Measurements from ENCODE around the gene NME3. TPM values are rescaled to one million over a fixed set of nuclear protein-coding genes. Genes with fewer than 3 reads are reported as not detected.

NME3 gene
- total RNA-seq, 1 donor from 2014 or later, result 56.9 TPM

DNA sequence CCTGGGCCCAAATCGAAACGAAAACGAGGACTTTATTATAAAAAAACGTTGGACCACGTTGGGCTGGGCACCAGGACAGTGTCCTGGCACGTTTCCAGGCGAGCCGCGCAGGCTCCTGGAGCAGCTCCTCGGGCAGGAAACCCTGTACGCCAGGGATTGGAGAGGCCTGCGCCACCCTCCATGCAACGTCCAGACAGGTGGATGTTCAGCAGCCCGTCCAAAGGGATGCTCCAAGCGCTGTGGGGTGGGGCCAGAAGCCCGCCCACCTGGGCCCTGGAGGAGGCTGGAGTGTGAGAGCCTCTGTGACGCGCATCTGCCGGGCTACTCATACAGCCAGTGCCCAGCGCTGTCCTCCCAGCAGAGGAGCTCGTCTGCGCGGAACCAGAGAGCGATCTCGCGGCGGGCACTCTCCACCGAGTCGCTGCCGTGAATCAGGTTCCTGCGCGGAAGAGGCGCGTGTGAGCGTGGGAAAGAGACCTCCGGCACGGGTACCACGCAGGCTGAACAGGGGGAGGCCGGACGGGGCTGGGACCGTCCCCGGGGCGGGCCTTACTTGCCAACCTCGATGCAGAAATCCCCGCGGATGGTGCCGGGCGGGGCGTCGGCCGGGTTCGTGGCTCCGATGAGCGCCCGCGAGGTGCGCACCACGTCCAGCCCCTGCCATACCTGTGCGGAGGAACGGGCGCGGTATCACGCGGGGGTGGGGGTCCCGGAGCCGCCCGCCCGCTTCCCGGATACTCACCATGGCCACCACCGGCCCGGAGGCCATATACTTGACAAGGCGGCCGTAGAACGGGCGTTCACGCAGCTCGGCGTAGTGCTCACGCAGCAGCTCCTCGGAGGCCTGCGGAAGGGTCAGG lies 785 bp downstream of the NME3 start:
- H3K36me3 ChIP-seq (ENCODE audit: control insufficient read depth, insufficient read depth, low read length), result peaks cover 25% of the 10 kb centered on the region
- peak; percentile 65 for DNase-seq (ENCODE audit: low read depth)

GRCh38 chr16:1769402-1770300 lies 1.7 kb downstream of the NME3 start:
- Histone ChIP-seq H3K4me3 (ENCODE audit: low read depth, low read length) (no peak overlapping the region), H3K36me3 (ENCODE audit: control insufficient read depth, insufficient read depth, low read length) (peaks cover 30% of the 10 kb centered on the region), H3K27me3 (ENCODE audit: control insufficient read depth, insufficient read depth, low read length) (no peaks in the 10 kb centered on the region)
- no peak for DNase-seq (ENCODE audit: low read depth)
- FAIRE-seq, result no peak
- TF ChIP-seq, protein P1, sequence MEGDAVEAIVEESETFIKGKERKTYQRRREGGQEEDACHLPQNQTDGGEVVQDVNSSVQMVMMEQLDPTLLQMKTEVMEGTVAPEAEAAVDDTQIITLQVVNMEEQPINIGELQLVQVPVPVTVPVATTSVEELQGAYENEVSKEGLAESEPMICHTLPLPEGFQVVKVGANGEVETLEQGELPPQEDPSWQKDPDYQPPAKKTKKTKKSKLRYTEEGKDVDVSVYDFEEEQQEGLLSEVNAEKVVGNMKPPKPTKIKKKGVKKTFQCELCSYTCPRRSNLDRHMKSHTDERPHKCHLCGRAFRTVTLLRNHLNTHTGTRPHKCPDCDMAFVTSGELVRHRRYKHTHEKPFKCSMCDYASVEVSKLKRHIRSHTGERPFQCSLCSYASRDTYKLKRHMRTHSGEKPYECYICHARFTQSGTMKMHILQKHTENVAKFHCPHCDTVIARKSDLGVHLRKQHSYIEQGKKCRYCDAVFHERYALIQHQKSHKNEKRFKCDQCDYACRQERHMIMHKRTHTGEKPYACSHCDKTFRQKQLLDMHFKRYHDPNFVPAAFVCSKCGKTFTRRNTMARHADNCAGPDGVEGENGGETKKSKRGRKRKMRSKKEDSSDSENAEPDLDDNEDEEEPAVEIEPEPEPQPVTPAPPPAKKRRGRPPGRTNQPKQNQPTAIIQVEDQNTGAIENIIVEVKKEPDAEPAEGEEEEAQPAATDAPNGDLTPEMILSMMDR (IDR thresholded peaks at IDR 0.05; ENCODE audit: insufficient read depth, low read length, severe bottlenecking), result no peak

More for the DNA sequence above, 785 bp downstream of the NME3 start:
- H3K4me3 ChIP-seq (ENCODE audit: low read depth, low read length), result peak overlapping the region; percentile 97
- TF ChIP-seq, protein P1 (IDR thresholded peaks at IDR 0.05; ENCODE audit: insufficient read depth, low read length, severe bottlenecking), result no peak
- H3K27me3 ChIP-seq (ENCODE audit: control insufficient read depth, insufficient read depth, low read length), result no peaks in the 10 kb centered on the region
- FAIRE-seq, result no peak

DNA sequence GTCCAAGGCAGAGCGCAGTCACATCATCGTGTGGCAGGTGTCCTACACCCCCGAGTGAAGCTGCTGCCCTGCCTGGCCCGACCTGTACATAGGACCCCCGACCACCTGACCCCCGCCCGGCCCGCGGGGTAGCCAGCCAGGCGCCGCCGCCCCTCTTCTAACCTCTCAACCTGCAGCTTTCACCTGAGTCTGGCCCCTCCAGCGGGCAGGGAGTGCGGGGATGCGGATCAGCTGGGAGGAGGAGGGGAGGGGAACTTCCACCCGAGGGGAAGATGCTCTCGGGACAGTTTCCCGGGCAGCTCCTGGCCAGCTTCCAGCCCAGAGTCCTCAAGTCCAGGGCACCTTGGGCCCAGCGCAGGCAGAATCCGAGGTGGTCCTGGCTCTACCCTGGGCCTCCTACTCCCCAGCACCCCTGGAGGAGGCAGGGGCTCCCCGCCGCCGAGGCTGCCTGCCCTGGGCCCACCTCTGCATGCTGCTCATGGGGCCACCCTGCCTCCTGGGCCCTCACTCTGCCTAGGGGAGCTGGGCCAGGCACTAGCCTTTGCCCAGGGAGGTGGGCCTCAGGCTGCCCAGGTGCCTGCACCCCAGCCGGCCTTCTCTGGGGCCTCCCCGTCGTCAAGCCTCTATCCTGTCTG lies 2.5 kb downstream of the NME3 start:
- FAIRE-seq (no peak), DNase-seq (ENCODE audit: low read depth) (no peak)
- H3K27me3 ChIP-seq (ENCODE audit: control insufficient read depth, insufficient read depth, low read length), result no peaks in the 10 kb centered on the region
- TF ChIP-seq, protein P1 (IDR thresholded peaks at IDR 0.05; ENCODE audit: insufficient read depth, low read length, severe bottlenecking), result no peak
- H3K36me3 ChIP-seq (ENCODE audit: control insufficient read depth, insufficient read depth, low read length), result peaks cover 36% of the 10 kb centered on the region
- H3K4me3 ChIP-seq (ENCODE audit: low read depth, low read length), result no peak overlapping the region

- no peak for DNase-seq (ENCODE audit: low read depth)
- no peak for FAIRE-seq
- H3K4me3 ChIP-seq (ENCODE audit: low read depth, low read length), result no peak overlapping the region
- H3K27me3 ChIP-seq (ENCODE audit: control insufficient read depth, insufficient read depth, low read length), result no peaks in the 10 kb centered on the region
- TF ChIP-seq, protein P1 (IDR thresholded peaks at IDR 0.05; ENCODE audit: insufficient read depth, low read length, severe bottlenecking), result no peak
- peaks cover 39% of the 10 kb centered on the region for H3K36me3 ChIP-seq (ENCODE audit: control insufficient read depth, insufficient read depth, low read length)
These were observed 3.1 kb downstream of the NME3 start for GRCh38 chr16:1768061-1768766.
